GM12878 (cell line): ENCODE results near the gene LSP1. TPM values are rescaled to one million over a fixed set of nuclear protein-coding genes. Genes with fewer than 3 reads are reported as not detected.

Source experiments
- microRNA-seq: library from miRNA; unstranded; fragments of <30 nt; microRNA quantifications from one replicate; pipeline ENCODE4, GENCODE V29; 2018
- polyA plus RNA-seq, 11 experiments: library from polyadenylated mRNA; depleted of rRNA in 4 of 11; unstranded in 6 of 11; stranded (reverse) in 5 of 11; fragments of >200 nt; fragmentation: Nextera tagmentation in 4 of 11; fragmentation: Illumina TruSeq in 1 of 11; extraction: Ambion mirVana in 4 of 11; extraction: Trizol in 1 of 11; gene quantifications; 1 replicate in 1 of 11; 2 replicates in 10 of 11; pipeline versions ENCODE4 v1.2.1 to v1.2.3, GENCODE V29; 2011 to 2016; ENCODE audit warnings: inconsistent platforms in 2 of 11, missing spikeins in 2 of 11, low read depth in 1 of 11
- small RNA-seq: library from RNA; depleted of rRNA; stranded (forward); fragments of <200 nt; gene quantifications from one replicate; pipeline ENCODE3, GENCODE V24; 2014
- total RNA-seq, 4 experiments: library from RNA; depleted of rRNA in 3 of 4; stranded (reverse); fragments of >200 nt in 3 of 4; fragmentation: Illumina TruSeq in 1 of 4; extraction: Trizol in 1 of 4; gene quantifications; 2 replicates each; pipeline versions ENCODE4 v1.2.1 to v1.2.3, GENCODE V29; 2013 to 2021

The LSP1 gene
- total and polyA plus RNA-seq, 10 of the 15 experiments (the other 5 are each of a cell fraction or from before 2014, with no cell fraction given) = 19.2 to 488 (median 369) TPM

Small RNA genes lying within 50 kb of the gene (microRNA-seq; reads per million reads assigned to microRNA genes)
- gene MIR4298 (not detected), gene MIR7847 (1.1 reads per million)

Small RNA genes lying within 50 kb of the gene (small RNA-seq; reads per million reads assigned to genes)
- gene AC051649.1 (not detected), gene MIR4298 (not detected)

Other genes starting within 250 kb of the LSP1 start
Only the 7 nearest of the 12 such genes appear.
- 0.16 TPM in 1 of 2 replicates, not detected in the other for gene IFITM10, start 102.5 kb upstream of the LSP1 start, total RNA-seq (2014; rRNA removed)
- not detected in 2 replicates for gene IFITM10, start 102.5 kb upstream of the LSP1 start, total RNA-seq (2014; rRNA removed; fragmentation: Illumina TruSeq; extraction: Trizol)
- gene IFITM10, start 102.5 kb upstream of the LSP1 start, total RNA-seq (2021) = not detected in 2 replicates
- not detected in 2 replicates for gene IFITM10, start 102.5 kb upstream of the LSP1 start, polyA plus RNA-seq (2011; rRNA removed)
- gene IFITM10, start 102.5 kb upstream of the LSP1 start, polyA plus RNA-seq (2014; fragmentation: Illumina TruSeq; extraction: Trizol) = not detected in 2 replicates
- not detected for gene IFITM10, start 102.5 kb upstream of the LSP1 start, polyA plus RNA-seq (2014; fragmentation: Nextera tagmentation; extraction: Ambion mirVana)
- gene IFITM10, start 102.5 kb upstream of the LSP1 start, polyA plus RNA-seq (2014; rRNA removed) = 0.10 and 0.27 TPM in 2 replicates
- under 1 TPM in 1 of 2 experiments, not detected in 1; 0.04 TPM for gene IFITM10, start 102.5 kb upstream of the LSP1 start, polyA plus RNA-seq (2016; fragmentation: Nextera tagmentation; extraction: Ambion mirVana)
- 29.3 and 38.6 TPM in 2 replicates for gene CTSD, start 89.2 kb upstream of the LSP1 start, total RNA-seq (2014; rRNA removed)
- gene CTSD, start 89.2 kb upstream of the LSP1 start, total RNA-seq (2014; rRNA removed; fragmentation: Illumina TruSeq; extraction: Trizol) = 10.3 and 13.3 TPM in 2 replicates
- gene CTSD, start 89.2 kb upstream of the LSP1 start, total RNA-seq (2021) = 49.8 and 51.9 TPM in 2 replicates
- gene CTSD, start 89.2 kb upstream of the LSP1 start, polyA plus RNA-seq (2011; rRNA removed) = 4.4 and 16.4 TPM in 2 replicates
- gene CTSD, start 89.2 kb upstream of the LSP1 start, polyA plus RNA-seq (2014; fragmentation: Illumina TruSeq; extraction: Trizol) = 1.9 and 22.0 TPM in 2 replicates
- 1 to 10 TPM in 1 of 2 experiments, under 1 TPM in 1; 0.42 to 3.4 TPM for gene CTSD, start 89.2 kb upstream of the LSP1 start, polyA plus RNA-seq (2014; fragmentation: Nextera tagmentation; extraction: Ambion mirVana)
- gene CTSD, start 89.2 kb upstream of the LSP1 start, polyA plus RNA-seq (2014; rRNA removed) = 27.9 and 35.8 TPM in 2 replicates
- 10 to 100 TPM; 43.4 to 54.6 TPM for gene CTSD, start 89.2 kb upstream of the LSP1 start, polyA plus RNA-seq (2016; fragmentation: Nextera tagmentation; extraction: Ambion mirVana)
- not detected in 2 replicates for gene SYT8, start 18.1 kb upstream of the LSP1 start, total RNA-seq (2014; rRNA removed)
- gene SYT8, start 18.1 kb upstream of the LSP1 start, total RNA-seq (2014; rRNA removed; fragmentation: Illumina TruSeq; extraction: Trizol) = not detected in 2 replicates
- gene SYT8, start 18.1 kb upstream of the LSP1 start, total RNA-seq (2021) = 0.19 TPM in 1 of 2 replicates, not detected in the other
- gene SYT8, start 18.1 kb upstream of the LSP1 start, polyA plus RNA-seq (2011; rRNA removed) = not detected in 2 replicates
- not detected in 2 replicates for gene SYT8, start 18.1 kb upstream of the LSP1 start, polyA plus RNA-seq (2014; fragmentation: Illumina TruSeq; extraction: Trizol)
- not detected for gene SYT8, start 18.1 kb upstream of the LSP1 start, polyA plus RNA-seq (2014; fragmentation: Nextera tagmentation; extraction: Ambion mirVana)
- gene SYT8, start 18.1 kb upstream of the LSP1 start, polyA plus RNA-seq (2014; rRNA removed) = 0.44 TPM in 1 of 2 replicates, not detected in the other
- gene SYT8, start 18.1 kb upstream of the LSP1 start, polyA plus RNA-seq (2016; fragmentation: Nextera tagmentation; extraction: Ambion mirVana) = not detected
- 0.76 and 0.79 TPM in 2 replicates for gene TNNI2, start 14.1 kb upstream of the LSP1 start, total RNA-seq (2014; rRNA removed)
- 0.37 TPM in 1 of 2 replicates, not detected in the other for gene TNNI2, start 14.1 kb upstream of the LSP1 start, total RNA-seq (2014; rRNA removed; fragmentation: Illumina TruSeq; extraction: Trizol)
- gene TNNI2, start 14.1 kb upstream of the LSP1 start, total RNA-seq (2021) = 0.38 and 0.61 TPM in 2 replicates
- 0.35 TPM in 1 of 2 replicates, not detected in the other for gene TNNI2, start 14.1 kb upstream of the LSP1 start, polyA plus RNA-seq (2011; rRNA removed)
- not detected in 2 replicates for gene TNNI2, start 14.1 kb upstream of the LSP1 start, polyA plus RNA-seq (2014; fragmentation: Illumina TruSeq; extraction: Trizol)
- under 1 TPM; 0.14 to 0.33 TPM for gene TNNI2, start 14.1 kb upstream of the LSP1 start, polyA plus RNA-seq (2014; fragmentation: Nextera tagmentation; extraction: Ambion mirVana)
- 0.37 and 0.56 TPM in 2 replicates for gene TNNI2, start 14.1 kb upstream of the LSP1 start, polyA plus RNA-seq (2014; rRNA removed)
- gene TNNI2, start 14.1 kb upstream of the LSP1 start, polyA plus RNA-seq (2016; fragmentation: Nextera tagmentation; extraction: Ambion mirVana) = not detected
- not detected in 2 replicates for gene PRR33, start 38.8 kb downstream of the LSP1 start, total RNA-seq (2014; rRNA removed)
- gene PRR33, start 38.8 kb downstream of the LSP1 start, total RNA-seq (2014; rRNA removed; fragmentation: Illumina TruSeq; extraction: Trizol) = not detected in 2 replicates
- not detected in 2 replicates for gene PRR33, start 38.8 kb downstream of the LSP1 start, total RNA-seq (2021)
- gene PRR33, start 38.8 kb downstream of the LSP1 start, polyA plus RNA-seq (2011; rRNA removed) = not detected in 2 replicates
- not detected in 2 replicates for gene PRR33, start 38.8 kb downstream of the LSP1 start, polyA plus RNA-seq (2014; fragmentation: Illumina TruSeq; extraction: Trizol)
- under 1 TPM in 1 of 2 experiments, not detected in 1; 0.02 TPM for gene PRR33, start 38.8 kb downstream of the LSP1 start, polyA plus RNA-seq (2014; fragmentation: Nextera tagmentation; extraction: Ambion mirVana)
- 0.03 TPM in 2 replicates for gene PRR33, start 38.8 kb downstream of the LSP1 start, polyA plus RNA-seq (2014; rRNA removed)
- 1 to 10 TPM in 1 of 2 experiments, under 1 TPM in 1; 0.74 to 1.0 TPM for gene PRR33, start 38.8 kb downstream of the LSP1 start, polyA plus RNA-seq (2016; fragmentation: Nextera tagmentation; extraction: Ambion mirVana)
- not detected in 2 replicates for gene TNNT3, start 66.6 kb downstream of the LSP1 start, total RNA-seq (2014; rRNA removed)
- not detected in 2 replicates for gene TNNT3, start 66.6 kb downstream of the LSP1 start, total RNA-seq (2014; rRNA removed; fragmentation: Illumina TruSeq; extraction: Trizol)
- gene TNNT3, start 66.6 kb downstream of the LSP1 start, total RNA-seq (2021) = not detected in 2 replicates
- gene TNNT3, start 66.6 kb downstream of the LSP1 start, polyA plus RNA-seq (2011; rRNA removed) = 0.39 and 0.50 TPM in 2 replicates
- gene TNNT3, start 66.6 kb downstream of the LSP1 start, polyA plus RNA-seq (2014; fragmentation: Illumina TruSeq; extraction: Trizol) = 0.40 TPM in 1 of 2 replicates, not detected in the other
- gene TNNT3, start 66.6 kb downstream of the LSP1 start, polyA plus RNA-seq (2014; fragmentation: Nextera tagmentation; extraction: Ambion mirVana) = not detected
- gene TNNT3, start 66.6 kb downstream of the LSP1 start, polyA plus RNA-seq (2014; rRNA removed) = not detected in 2 replicates
- not detected for gene TNNT3, start 66.6 kb downstream of the LSP1 start, polyA plus RNA-seq (2016; fragmentation: Nextera tagmentation; extraction: Ambion mirVana)
- 190 and 198 TPM in 2 replicates for gene MRPL23, start 94.2 kb downstream of the LSP1 start, total RNA-seq (2014; rRNA removed)
- 103 and 111 TPM in 2 replicates for gene MRPL23, start 94.2 kb downstream of the LSP1 start, total RNA-seq (2014; rRNA removed; fragmentation: Illumina TruSeq; extraction: Trizol)
- gene MRPL23, start 94.2 kb downstream of the LSP1 start, total RNA-seq (2021) = 141 and 143 TPM in 2 replicates
- 48.9 and 101 TPM in 2 replicates for gene MRPL23, start 94.2 kb downstream of the LSP1 start, polyA plus RNA-seq (2011; rRNA removed)
- 41.6 and 97.6 TPM in 2 replicates for gene MRPL23, start 94.2 kb downstream of the LSP1 start, polyA plus RNA-seq (2014; fragmentation: Illumina TruSeq; extraction: Trizol)
- gene MRPL23, start 94.2 kb downstream of the LSP1 start, polyA plus RNA-seq (2014; fragmentation: Nextera tagmentation; extraction: Ambion mirVana) = 1 to 10 TPM; 1.6 to 2.5 TPM
- 201 and 230 TPM in 2 replicates for gene MRPL23, start 94.2 kb downstream of the LSP1 start, polyA plus RNA-seq (2014; rRNA removed)
- 100 to 1,000 TPM; 187 to 207 TPM for gene MRPL23, start 94.2 kb downstream of the LSP1 start, polyA plus RNA-seq (2016; fragmentation: Nextera tagmentation; extraction: Ambion mirVana)